GM13976 (cell line): Measurements from ENCODE around the gene TBC1D1.

Experiments used
- DNase-seq: peaks from one replicate; pipeline ENCODE4 v3.0.0; 2012; ENCODE audit warnings: low spot score
- CTCF ChIP-seq: IDR thresholded peaks from 2 replicates; pipeline ENCODE4 v1.5.1; 2012; ENCODE audit warnings: borderline replicate concordance, mild to moderate bottlenecking; ENCODE audit not compliant: insufficient read depth; ENCODE audit errors: extremely low read depth, missing control alignments, control extremely low read depth
- in situ Hi-C: fragments of 300-500 bp; cut with MboI; formaldehyde crosslinking; loops from one replicate; pipeline ENCODE4 v1.12.0; 2022; ENCODE audit warnings: low sequenced_read_pairs, mixed read lengths, inconsistent platforms; ENCODE audit not compliant: unreplicated experiment

The TBC1D1 gene

GRCh38 chr4:37890801-37891259, at the start of gene TBC1D1:
TSS of gene TBC1D1 (plus strand) at chr4:37891084. CDS start at chr4:37902096, 11,012 bp downstream.
- no peak for TF ChIP-seq CTCF
- peak; percentile 76 for DNase-seq
- in situ Hi-C loops: no loop called here

GRCh38 chr4:37844204-37844603, 46.7 kb upstream of the TBC1D1 start:
- TF ChIP-seq CTCF: no peak
- no peak for DNase-seq
- in situ Hi-C loops: no loop called here

- in situ Hi-C loops: no loop called here
Measured at GRCh38 chr4:37845201-37845600, 45.7 kb upstream of the TBC1D1 start.

GRCh38 chr4:37847311-37847884, 43.5 kb upstream of the TBC1D1 start:
- in situ Hi-C loops: no loop called here
- DNase-seq: no peak

More at GRCh38 chr4:37845201-37845600, 45.7 kb upstream of the TBC1D1 start:
- TF ChIP-seq CTCF: no peak
- DNase-seq: no peak

GRCh38 chr4:37852376-37852775, 38.5 kb upstream of the TBC1D1 start:
- in situ Hi-C loops: no loop called here
- TF ChIP-seq CTCF: peak; percentile 3
- DNase-seq: no peak

More at GRCh38 chr4:37847311-37847884, 43.5 kb upstream of the TBC1D1 start:
- TF ChIP-seq CTCF: no peak

- TF ChIP-seq CTCF: no peak
- in situ Hi-C loops: no loop called here
- no peak for DNase-seq
Measured at GRCh38 chr4:37858112-37858511, 32.8 kb upstream of the TBC1D1 start.
